IMR-90 (cell line): Measurements from ENCODE around the gene TENM3. TPM values are rescaled to one million over a fixed set of nuclear protein-coding genes. Genes with fewer than 3 reads are reported as not detected.
A peak's percentile ranks its signal among the peaks of the same experiment; 100 is the strongest.

Experiments
- ATAC-seq: fragments of 200-7000 bp; cut with Tn5 transposase; 2 replicates; pipeline ENCODE4 v1.9.1; 2020; ENCODE audit warnings: low read depth, mild to moderate bottlenecking, moderate library complexity
- BruUV-seq: library from RNA; stranded (reverse); fragments of 400-500 nt; replicated peaks from 2 replicates; lab custom pipeline; 2021; lab: Mats Ljungman, UMichigan
- CTCF ChIA-PET: fragments of 300-600 bp; formaldehyde crosslinking; extraction: SDS; loops from one replicate; lab custom pipeline; 2021; ENCODE audit warnings: antibody characterized with exemption; lab: Yijun Ruan, JAX
- POLR2A ChIA-PET: fragments of 300-600 bp; sonication (Branson Sonifier 250); formaldehyde crosslinking; loops from one replicate; lab custom pipeline; 2022; ENCODE audit warnings: antibody characterized with exemption; ENCODE audit not compliant: unreplicated experiment; lab: Charles Lee
- DNase-seq: peaks from one replicate; pipeline ENCODE4 v3.0.0; 2013
- H2AFZ ChIP-seq: replicated peaks from 2 replicates; pipeline ENCODE3; 2013; ENCODE audit warnings: low read length, mild to moderate bottlenecking; ENCODE audit not compliant: poor library complexity
- H2AK5ac ChIP-seq: 2 replicates; pipeline ENCODE4 v1.6.1; 2013; ENCODE audit warnings: low read depth, low read length, inconsistent platforms
- H2AK9ac ChIP-seq: replicated peaks from 2 replicates; pipeline ENCODE3; 2013; ENCODE audit warnings: mild to moderate bottlenecking, low read depth, low read length, moderate library complexity; ENCODE audit not compliant: poor library complexity
- H2BK120ac ChIP-seq: 2 replicates; pipeline ENCODE4 v1.6.1; 2013; ENCODE audit warnings: low read depth, low read length, inconsistent platforms
- H2BK15ac ChIP-seq: 3 replicates; pipeline ENCODE4 v1.6.1; 2013; ENCODE audit warnings: low read depth, low read length, inconsistent platforms
- H2BK20ac ChIP-seq: 2 replicates; pipeline ENCODE4 v1.6.1; 2013; ENCODE audit warnings: low read depth, mild to moderate bottlenecking, inconsistent platforms, low read length, moderate library complexity
- H2BK5ac ChIP-seq: 2 replicates; pipeline ENCODE4 v1.6.1; 2013; ENCODE audit warnings: mild to moderate bottlenecking, low read depth, low read length, inconsistent platforms; ENCODE audit not compliant: poor library complexity, severe bottlenecking
- H3K14ac ChIP-seq: replicated peaks from 2 replicates; pipeline ENCODE4 v1.6.1; 2013; ENCODE audit warnings: low read depth, low read length, inconsistent platforms
- H3K18ac ChIP-seq: 2 replicates; pipeline ENCODE4 v1.6.1; 2013; ENCODE audit warnings: low read depth, low read length, control low read depth
- H3K23ac ChIP-seq: 2 replicates; pipeline ENCODE4 v1.6.1; 2013; ENCODE audit warnings: low read depth, low read length, inconsistent platforms
- H3K27ac ChIP-seq: 2 replicates; pipeline ENCODE4 v1.5.1; 2013; ENCODE audit warnings: mild to moderate bottlenecking, control low read depth, low read length; ENCODE audit not compliant: insufficient read depth
- H3K27me3 ChIP-seq: 2 replicates; pipeline ENCODE4 v1.6.1; 2013; ENCODE audit warnings: low read length; ENCODE audit not compliant: control insufficient read depth, insufficient read depth
- H3K36me3 ChIP-seq: 2 replicates; pipeline ENCODE4 v1.6.1; 2013; ENCODE audit warnings: low read length, mixed read lengths; ENCODE audit not compliant: control insufficient read depth, insufficient read depth
- H3K4ac ChIP-seq: 2 replicates; pipeline ENCODE4 v1.6.1; 2013; ENCODE audit warnings: low read depth, low read length, inconsistent platforms
- H3K4me1 ChIP-seq: 2 replicates; pipeline ENCODE4 v1.6.1; 2013; ENCODE audit warnings: low read length, mixed read lengths; ENCODE audit not compliant: control insufficient read depth, insufficient read depth
- H3K4me2 ChIP-seq: 2 replicates; pipeline ENCODE4 v1.6.1; 2013; ENCODE audit warnings: low read depth, mild to moderate bottlenecking, control low read depth, low read length, moderate library complexity
- H3K4me3 ChIP-seq: 2 replicates; pipeline ENCODE4 v1.5.1; 2013; ENCODE audit warnings: low read depth, mild to moderate bottlenecking, control low read depth, low read length, moderate library complexity; ENCODE audit not compliant: insufficient read depth
- H3K56ac ChIP-seq: 2 replicates; pipeline ENCODE4 v1.6.1; 2013; ENCODE audit warnings: low read length, inconsistent platforms; ENCODE audit not compliant: insufficient read depth; ENCODE audit errors: extremely low read depth
- H3K79me1 ChIP-seq, 2 experiments: 2 replicates each; pipeline ENCODE4 v1.6.1; 2013; ENCODE audit warnings: low read length in 2 of 2, inconsistent platforms in 1 of 2, low read depth in 1 of 2
- H3K9ac ChIP-seq: 2 replicates; pipeline ENCODE4 v1.6.1; 2013; ENCODE audit warnings: low read depth, low read length, control low read depth
- H3K9me1 ChIP-seq: 2 replicates; pipeline ENCODE4 v1.6.1; 2013; ENCODE audit warnings: low read length, inconsistent platforms; ENCODE audit not compliant: insufficient read depth
- H3K9me3 ChIP-seq: 2 replicates; pipeline ENCODE4 v1.6.1; 2013; ENCODE audit warnings: low read length; ENCODE audit not compliant: control insufficient read depth, insufficient read depth
- H4K20me1 ChIP-seq: 2 replicates; pipeline ENCODE4 v1.6.1; 2013; ENCODE audit warnings: low read length, inconsistent platforms; ENCODE audit not compliant: insufficient read depth
- H4K5ac ChIP-seq: 2 replicates; pipeline ENCODE4 v1.6.1; 2013; ENCODE audit warnings: mild to moderate bottlenecking, low read depth, low read length, control low read depth
- H4K8ac ChIP-seq, 2 experiments: 2 replicates each; pipeline ENCODE4 v1.6.1; 2013; ENCODE audit warnings: low read depth in 2 of 2, low read length in 2 of 2, control low read depth in 1 of 2, inconsistent platforms in 1 of 2
- H4K91ac ChIP-seq: 2 replicates; pipeline ENCODE4 v1.6.1; 2013; ENCODE audit warnings: low read depth, low read length, inconsistent platforms; ENCODE audit not compliant: insufficient read depth
- CEBPB ChIP-seq: IDR thresholded peaks from 2 replicates; pipeline ENCODE4 v1.6.1; 2012; ENCODE audit warnings: low read depth, low read length, improper control_type of control experiment
- POLR2A ChIP-seq: IDR thresholded peaks from 2 replicates; pipeline ENCODE4 v1.6.1; 2012; ENCODE audit warnings: mild to moderate bottlenecking, low read depth, low read length
- WGBS, 2 experiments: methylation state at CpG; one replicate each; pipeline versions ENCODE4 v1.1.5 to v1.1.7; 2013; ENCODE audit warnings: missing lambda C conversion rate in 2 of 2; ENCODE audit not compliant: insufficient read length in 1 of 2; ENCODE audit errors: extremely low coverage in 2 of 2; 5-methylcytosine and 5-hydroxymethylcytosine counted together
- dilution Hi-C: fragments of 300-500 bp; cut with HindIII; formaldehyde crosslinking; loops from one replicate; pipeline ENCODE4 v1.14.3; 2018; ENCODE audit warnings: low sequenced_read_pairs; ENCODE audit not compliant: unreplicated experiment
- in situ Hi-C: fragments of 300-500 bp; cut with MboI; formaldehyde crosslinking; loops from 3 replicates; pipeline ENCODE4 v1.14.3; 2019; ENCODE audit warnings: low sequenced_read_pairs, inconsistent platforms, mixed read lengths
- intact Hi-C: fragments of 100-400 bp; cut with micrococcal nuclease; formaldehyde crosslinking; loops from 2 replicates; pipeline ENCODE4 v1.10.0; 2022
- polyA plus RNA-seq, 3 experiments: library from polyadenylated mRNA; depleted of rRNA; stranded (reverse); fragments of >200 nt; gene quantifications; 2 replicates each; pipeline ENCODE4 v1.2.3, GENCODE V29; 2012; ENCODE audit warnings: low replicate concordance in 1 of 3
- total RNA-seq: library from RNA; depleted of rRNA; stranded (reverse); fragments of >200 nt; gene quantifications from 2 replicates; pipeline ENCODE4 v1.2.3, GENCODE V29; 2012

TENM3 gene
- total and polyA plus RNA-seq, 2 of the 4 experiments (the other 2 are of a cell fraction) = 29.9 to 173 TPM

DNA sequence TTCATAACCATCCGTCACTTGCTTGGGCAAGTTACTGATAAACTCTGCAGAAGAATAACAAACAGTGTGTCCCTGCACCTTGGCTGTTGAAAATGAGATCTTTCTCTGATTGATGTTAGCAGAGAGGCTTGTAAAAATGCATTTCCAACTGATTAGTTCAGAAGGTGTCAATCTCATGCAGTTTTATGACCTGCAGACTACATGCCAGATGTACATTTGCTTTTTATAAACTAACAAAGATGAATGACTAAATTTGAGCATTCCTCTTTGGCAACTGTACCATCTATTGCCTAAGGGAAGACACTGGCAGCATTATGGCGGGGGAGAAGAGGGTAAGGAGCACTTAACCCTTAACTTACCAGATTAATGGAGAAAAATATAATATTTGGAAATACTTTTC, 481.2 kb downstream of the TENM3 start:
- ATAC-seq (peak; percentile 54), DNase-seq (peak; percentile 26)
- H3K4me1 ChIP-seq = no peaks in the 10 kb centered on the region; the same call in 1 of the 2 replicates
- no peak overlapping the region for H4K8ac ChIP-seq
- H4K20me1 ChIP-seq = no peaks in the 10 kb centered on the region
- no peak overlapping the region for H2BK5ac ChIP-seq
- H2AFZ ChIP-seq = no peak overlapping the region
- ChIA-PET CTCF (interaction anchor here (0.6 kb wide), 1 partner anchor 490 kb away, joined by 3 read pairs; no protein-coding TSS in a partner anchor), POLR2A (no interaction called here)
- H4K5ac ChIP-seq = no peak overlapping the region
- no CpG with 5 or more reads among the region's 2 CpGs for WGBS, 2 experiments
- H3K4me3 ChIP-seq = no peak overlapping the region
- no peak overlapping the region for H3K56ac ChIP-seq
- H3K14ac ChIP-seq = no peak overlapping the region
- no peaks in the 10 kb centered on the region; the same call in 1 of the 2 replicates for H3K9me1 ChIP-seq
- no peak overlapping the region for H2BK20ac ChIP-seq
- in situ Hi-C loops = no loop called here
- TF ChIP-seq POLR2A (no peak), CEBPB (peak; percentile 56)
- no peak overlapping the region for H2BK15ac ChIP-seq
- no peak overlapping the region for H2AK5ac ChIP-seq
- no peaks in the 10 kb centered on the region for H3K79me1 ChIP-seq
- H3K27me3 ChIP-seq = no peaks in the 10 kb centered on the region
- no peak overlapping the region for H3K27ac ChIP-seq
- no peak overlapping the region for H2AK9ac ChIP-seq
- no peaks in the 10 kb centered on the region for H3K9me3 ChIP-seq
- H3K9ac ChIP-seq = no peak overlapping the region
- no peak overlapping the region for H4K91ac ChIP-seq
- no TSS peak for BruUV-seq
- intact Hi-C loops = no loop called here
- no peak overlapping the region for H3K4ac ChIP-seq
- no peak overlapping the region for H2BK120ac ChIP-seq
- dilution Hi-C loops = no loop called here
- H3K18ac ChIP-seq = no peak overlapping the region
- no peak overlapping the region for H3K23ac ChIP-seq
- no peak overlapping the region for H3K4me2 ChIP-seq
- H3K36me3 ChIP-seq = no peaks in the 10 kb centered on the region
